K562 (cell line): ENCODE results near the gene ABHD10. TPM values are rescaled to one million over a fixed set of nuclear protein-coding genes. Genes with fewer than 3 reads are reported as not detected.

ENCODE experiments used
- ATAC-seq: fragments of 200-7000 bp; cut with Tn5 transposase; 3 replicates; pipeline ENCODE4 v1.9.1; 2020; ENCODE audit warnings: moderate library complexity
- BruUV-seq: library from RNA; stranded (reverse); fragments of 400-500 nt; replicated peaks from 2 replicates; lab custom pipeline; 2021; lab: Mats Ljungman, UMichigan
- CTCF ChIA-PET: fragments of 300-600 bp; formaldehyde crosslinking; extraction: SDS; loops from one replicate; lab custom pipeline; 2021; ENCODE audit warnings: low intra/inter-chr PET ratio; lab: Yijun Ruan, JAX
- POLR2A ChIA-PET: fragments of 300-600, 350-650 bp; sonication (Branson Sonifier 250); formaldehyde crosslinking; extraction: SDS; loops from one replicate; lab custom pipeline; 2021; ENCODE audit warnings: antibody characterized with exemption, inconsistent platforms; lab: Yijun Ruan, JAX
- DNase-seq, 4 experiments: peaks; one replicate each; pipeline versions ENCODE4 v3.0.0 to v3.0.0-alpha.2; 2011 to 2018; ENCODE audit warnings: low spot score in 3 of 4, mixed read lengths in 3 of 4; ENCODE audit errors: extremely low read depth in 1 of 4
- FAIRE-seq: peaks from 2 replicates; lab custom pipeline; 2011; peaks lifted over from hg19 to GRCh38; lab: Jason Lieb, UNC
- H2AFZ ChIP-seq: 2 replicates; pipeline ENCODE4 v1.6.0; 2011; ENCODE audit warnings: low read depth, low read length, control low read depth, inconsistent platforms
- H3K27ac ChIP-seq: fragments of 200-600 bp; 3 replicates; pipeline ENCODE4 v1.8.0; 2011; ENCODE audit warnings: low read depth, mild to moderate bottlenecking, control low read depth, inconsistent platforms, low read length, moderate library complexity, mixed read lengths; ENCODE audit errors: extremely low read depth
- H3K27me3 ChIP-seq, 2 experiments: fragments of 300-600 bp in 1 of 2; 2 replicates in 1 of 2; 3 replicates in 1 of 2; pipeline versions ENCODE4 v1.6.0 to v1.8.0; 2011; ENCODE audit warnings: inconsistent platforms in 2 of 2, low read length in 2 of 2, mild to moderate bottlenecking in 1 of 2, mixed read lengths in 1 of 2, moderate library complexity in 1 of 2; ENCODE audit not compliant: control insufficient read depth in 2 of 2, insufficient read depth in 2 of 2
- H3K36me3 ChIP-seq: fragments of 300-600 bp; 3 replicates; pipeline ENCODE4 v1.8.0; 2011; ENCODE audit warnings: mild to moderate bottlenecking, low read length, inconsistent platforms; ENCODE audit not compliant: control insufficient read depth, insufficient read depth
- H3K4me1 ChIP-seq, 2 experiments: fragments of 200-600 bp in 1 of 2; replicated peaks in 1 of 2; 2 replicates in 1 of 2; 3 replicates in 1 of 2; pipeline versions ENCODE4 v1.5.1 to v1.8.0; 2011; ENCODE audit warnings: inconsistent platforms in 2 of 2, low read length in 2 of 2, mild to moderate bottlenecking in 1 of 2, mixed read lengths in 1 of 2, moderate library complexity in 1 of 2; ENCODE audit not compliant: control insufficient read depth in 2 of 2, insufficient read depth in 2 of 2
- H3K4me2 ChIP-seq: 2 replicates; pipeline ENCODE4 v1.6.1; 2011; ENCODE audit warnings: low read length, control low read depth, inconsistent platforms, mixed read lengths; ENCODE audit not compliant: insufficient read depth
- H3K4me3 ChIP-seq: fragments of 200-600 bp; sonication (generic), shearing (Covaris generic); 2 replicates; pipeline ENCODE4 v1.5.1; 2016; ENCODE audit warnings: control low read depth, inconsistent platforms
- H3K79me2 ChIP-seq: fragments of 200-600 bp; 3 replicates; pipeline ENCODE4 v1.8.0; 2011; ENCODE audit warnings: low read length, inconsistent platforms; ENCODE audit not compliant: control insufficient read depth, insufficient read depth
- H3K9ac ChIP-seq, 2 experiments: 2 replicates each; pipeline versions ENCODE4 v1.6.0 to v1.6.1; 2011; ENCODE audit warnings: low read depth in 2 of 2, low read length in 2 of 2, control low read depth in 1 of 2, inconsistent platforms in 1 of 2, mild to moderate bottlenecking in 1 of 2, mixed read lengths in 1 of 2; ENCODE audit not compliant: insufficient read depth in 1 of 2
- H3K9me1 ChIP-seq: one replicate; pipeline ENCODE4 v1.6.0; 2011; ENCODE audit warnings: inconsistent platforms, mild to moderate bottlenecking, low read length, moderate library complexity; ENCODE audit not compliant: control insufficient read depth, insufficient read depth
- H3K9me3 ChIP-seq: replicated peaks from 2 replicates; pipeline ENCODE4 v1.5.1; 2011; ENCODE audit warnings: low read depth, low read length, inconsistent platforms; ENCODE audit not compliant: control insufficient read depth, insufficient read depth
- H4K20me1 ChIP-seq: replicated peaks from 2 replicates; pipeline ENCODE4 v1.6.1; 2011; ENCODE audit warnings: low read length, inconsistent platforms, mixed read lengths; ENCODE audit not compliant: control insufficient read depth, insufficient read depth
- BRCA1 ChIP-seq, 2 experiments: fragments of 450-650 bp in 1 of 2; sonication (generic) in 1 of 2; formaldehyde crosslinking in 1 of 2; IDR thresholded peaks; 2 replicates each; pipeline versions ENCODE4 v1.5.0 to v1.6.1; 2017 to 2020; ENCODE audit warnings: mild to moderate bottlenecking in 1 of 2, missing genetic modification reagents in 1 of 2
- C11orf30 ChIP-seq: fragments of 450-650 bp; IDR thresholded peaks from 2 replicates; pipeline ENCODE4 v1.6.1; 2016; ENCODE audit warnings: low read depth, mild to moderate bottlenecking
- NCOA4 ChIP-seq: fragments of 450-650 bp; IDR thresholded peaks from 2 replicates; pipeline ENCODE4 v1.6.1; 2018; ENCODE audit warnings: mild to moderate bottlenecking; ENCODE audit not compliant: partially characterized antibody
- SMC3 ChIP-seq: conservative IDR thresholded peaks from 2 replicates; pipeline ENCODE4 v1.6.1; 2011; ENCODE audit warnings: low read depth, low read length, improper control_type of control experiment; ENCODE audit not compliant: insufficient read depth
- STAG1 ChIP-seq: sonication (generic); formaldehyde crosslinking; IDR thresholded peaks from 2 replicates; pipeline ENCODE4 v1.5.0; 2020; ENCODE audit warnings: missing genetic modification reagents, borderline replicate concordance
- ZNF121 ChIP-seq: sonication (generic); formaldehyde crosslinking; conservative IDR thresholded peaks from 2 replicates; pipeline ENCODE4 v1.8.0; 2022; ENCODE audit warnings: missing genetic modification reagents
- WGBS: fragments of 100-300 bp; shearing (Covaris generic); methylation state at CpG from one replicate; pipeline ENCODE4 v1.1.6; 2016; ENCODE audit warnings: low coverage, mixed read lengths; ENCODE audit not compliant: insufficient coverage; ENCODE audit errors: missing lambda C conversion rate; 5-methylcytosine and 5-hydroxymethylcytosine counted together
- in situ Hi-C: fragments of 300-500 bp; cut with MboI; formaldehyde crosslinking; loops from 4 replicates; pipeline ENCODE4 v1.15.0; 2018; ENCODE audit warnings: inconsistent platforms, mixed read lengths
- intact Hi-C: fragments of 100-400 bp; cut with micrococcal nuclease; formaldehyde crosslinking; loops from 2 replicates; pipeline ENCODE4 v1.14.2; 2022
- polyA plus RNA-seq, 8 experiments: library from polyadenylated mRNA; depleted of rRNA in 4 of 8; stranded (reverse) in 5 of 8; unstranded in 3 of 8; fragments of >200 nt; fragmentation: Nextera tagmentation in 2 of 8; fragmentation: Illumina TruSeq in 1 of 8; extraction: Ambion mirVana in 2 of 8; extraction: Trizol in 1 of 8; gene quantifications; 2 replicates each; pipeline versions ENCODE4 v1.2.1 to v1.2.3, GENCODE V29; 2011 to 2014; ENCODE audit warnings: inconsistent platforms in 1 of 8, missing spikeins in 1 of 8
- total RNA-seq, 7 experiments: library from RNA; depleted of rRNA in 6 of 7; stranded (reverse); fragments of >200 nt in 6 of 7; fragmentation: Illumina TruSeq in 2 of 7; extraction: Trizol in 2 of 7; gene quantifications; 2 replicates each; pipeline versions ENCODE4 v1.2.1 to v1.2.3, GENCODE V29; 2011 to 2021; ENCODE audit warnings: low replicate concordance in 1 of 7
- TF ChIP-seq, protein P1 (sequence below): IDR thresholded peaks from 2 replicates; pipeline ENCODE4 v1.6.1; 2012; ENCODE audit warnings: low read depth, low read length, improper control_type of control experiment, borderline replicate concordance
- TF ChIP-seq, protein P2 (sequence below): fragments of 450-650 bp; conservative IDR thresholded peaks from 2 replicates; pipeline ENCODE4 v1.6.1; 2016; ENCODE audit warnings: missing genetic modification characterization, low read depth, mild to moderate bottlenecking, control low read depth, missing compliant biosample characterization
- TF ChIP-seq, protein P3 (sequence below): fragments of 250-450 bp; sonication (Bioruptor Pico); IDR thresholded peaks from 2 replicates; pipeline ENCODE4 v1.5.0; 2021

Gene ABHD10
- total and polyA plus RNA-seq, 9 of the 15 experiments (the other 6 are each of a cell fraction or from before 2014, with no cell fraction given) = 6.1 to 29.5 (median 11.5) TPM

DNA sequence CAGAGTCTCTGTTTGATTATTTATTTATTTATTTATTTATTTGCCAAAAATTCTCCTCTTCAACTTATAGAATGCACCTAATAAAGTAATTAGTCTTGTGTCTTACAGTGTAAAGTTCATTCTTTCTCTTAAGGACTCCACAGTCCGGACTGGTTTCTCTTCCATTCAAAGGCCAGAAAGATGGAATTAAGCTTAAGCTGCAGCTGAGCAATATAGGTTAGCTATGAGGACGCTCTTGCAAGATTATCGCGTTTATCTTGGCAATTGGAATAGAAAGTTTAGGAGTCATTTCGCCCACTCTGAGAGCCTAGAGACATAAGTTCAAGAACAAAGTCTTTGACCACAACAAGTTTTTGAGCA, 34.9 kb downstream of the ABHD10 start:
- no peak for DNase-seq
- Histone ChIP-seq H3K27me3 (no peaks in the 10 kb centered on the region; a peak in 1 of 5 replicates), H3K79me2 (no peaks in the 10 kb centered on the region), H3K4me2 (no peak overlapping the region), H3K9me3 (no peaks in the 10 kb centered on the region), H3K9me1 (no peaks in the 10 kb centered on the region), H3K9ac (no peak overlapping the region), H3K27ac (no peak overlapping the region), H3K36me3 (no peaks in the 10 kb centered on the region), H2AFZ (no peak overlapping the region; the same call in 1 of the 2 replicates), H3K4me3 (no peak overlapping the region), H4K20me1 (no peaks in the 10 kb centered on the region), H3K4me1 (no peaks in the 10 kb centered on the region)
- FAIRE-seq = peak; percentile 19
- ChIA-PET POLR2A (interaction anchor here (0.7 to 1.2 kb wide), 5 partner anchors 18 to 799 kb away, joined by 3 to 4 read pairs (median 4); partner anchors contain the start of gene ABHD10), CTCF (interaction anchor here (2.0 kb wide), 1 partner anchor 296 kb away, joined by 7 read pairs; no protein-coding TSS in a partner anchor)
- ATAC-seq = peak; percentile 33
- TF ChIP-seq STAG1 = no peak
- TF ChIP-seq, protein P1, sequence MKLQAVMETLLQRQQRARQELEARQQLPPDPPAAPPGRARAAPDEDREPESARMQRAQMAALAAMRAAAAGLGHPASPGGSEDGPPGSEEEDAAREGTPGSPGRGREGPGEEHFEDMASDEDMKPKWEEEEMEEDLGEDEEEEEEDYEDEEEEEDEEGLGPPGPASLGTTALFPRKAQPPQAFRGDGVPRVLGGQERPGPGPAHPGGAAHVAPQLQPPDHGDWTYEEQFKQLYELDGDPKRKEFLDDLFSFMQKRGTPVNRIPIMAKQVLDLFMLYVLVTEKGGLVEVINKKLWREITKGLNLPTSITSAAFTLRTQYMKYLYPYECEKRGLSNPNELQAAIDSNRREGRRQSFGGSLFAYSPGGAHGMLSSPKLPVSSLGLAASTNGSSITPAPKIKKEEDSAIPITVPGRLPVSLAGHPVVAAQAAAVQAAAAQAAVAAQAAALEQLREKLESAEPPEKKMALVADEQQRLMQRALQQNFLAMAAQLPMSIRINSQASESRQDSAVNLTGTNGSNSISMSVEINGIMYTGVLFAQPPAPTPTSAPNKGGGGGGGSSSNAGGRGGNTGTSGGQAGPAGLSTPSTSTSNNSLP = no peak
- no peak for TF ChIP-seq ZNF121 (CRISPR knock-in tag)
- TF ChIP-seq, protein P2, sequence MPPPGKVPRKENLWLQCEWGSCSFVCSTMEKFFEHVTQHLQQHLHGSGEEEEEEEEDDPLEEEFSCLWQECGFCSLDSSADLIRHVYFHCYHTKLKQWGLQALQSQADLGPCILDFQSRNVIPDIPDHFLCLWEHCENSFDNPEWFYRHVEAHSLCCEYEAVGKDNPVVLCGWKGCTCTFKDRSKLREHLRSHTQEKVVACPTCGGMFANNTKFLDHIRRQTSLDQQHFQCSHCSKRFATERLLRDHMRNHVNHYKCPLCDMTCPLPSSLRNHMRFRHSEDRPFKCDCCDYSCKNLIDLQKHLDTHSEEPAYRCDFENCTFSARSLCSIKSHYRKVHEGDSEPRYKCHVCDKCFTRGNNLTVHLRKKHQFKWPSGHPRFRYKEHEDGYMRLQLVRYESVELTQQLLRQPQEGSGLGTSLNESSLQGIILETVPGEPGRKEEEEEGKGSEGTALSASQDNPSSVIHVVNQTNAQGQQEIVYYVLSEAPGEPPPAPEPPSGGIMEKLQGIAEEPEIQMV (tag) = no peak
- no peak for TF ChIP-seq C11orf30
- no peak for TF ChIP-seq SMC3
- TF ChIP-seq, protein P3, sequence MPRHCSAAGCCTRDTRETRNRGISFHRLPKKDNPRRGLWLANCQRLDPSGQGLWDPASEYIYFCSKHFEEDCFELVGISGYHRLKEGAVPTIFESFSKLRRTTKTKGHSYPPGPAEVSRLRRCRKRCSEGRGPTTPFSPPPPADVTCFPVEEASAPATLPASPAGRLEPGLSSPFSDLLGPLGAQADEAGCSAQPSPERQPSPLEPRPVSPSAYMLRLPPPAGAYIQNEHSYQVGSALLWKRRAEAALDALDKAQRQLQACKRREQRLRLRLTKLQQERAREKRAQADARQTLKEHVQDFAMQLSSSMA (CRISPR knock-in tag) = no peak
- TF ChIP-seq NCOA4 = no peak
- no peak for TF ChIP-seq BRCA1 (IDR thresholded peaks at IDR 0.05)
- no peak for TF ChIP-seq BRCA1 (CRISPR knock-in tag; IDR thresholded peaks at IDR 0.05)
- BruUV-seq = no TSS peak
- WGBS = 2% methylated on average over 5 of the region's 5 CpGs
- intact Hi-C loops (loop anchor here (1.0 to 10.0 kb wide), 2 partner anchors 119 to 296 kb away; no protein-coding TSS in a partner anchor), in situ Hi-C loops (no loop called here)
